Transverse colon (tissue), 4 donors: ENCODE data around the gene SPECC1.

Source experiments
- EP300 ChIP-seq: sonication (generic); formaldehyde crosslinking; IDR thresholded peaks from one replicate; pipeline ENCODE4 v1.6.1; 2017; ENCODE audit warnings: antibody characterized with exemption, low read depth
- POLR2A ChIP-seq: fragments of 450-650 bp; IDR thresholded peaks from one replicate; pipeline ENCODE4 v1.6.1; 2016; ENCODE audit warnings: antibody characterized with exemption, mild to moderate bottlenecking, moderate library complexity
- POLR2AphosphoS5 ChIP-seq, 3 donors: sonication (generic); formaldehyde crosslinking; IDR thresholded peaks; one replicate each; pipeline ENCODE4 v1.6.1; 2016; ENCODE audit warnings: antibody characterized with exemption in 3 of 3
- TF ChIP-seq, protein P1 (sequence below), 5 experiments: fragments of 200-600 bp in 3 of 5; fragments of 450-650 bp in 2 of 5; sonication (generic) in 3 of 5; IDR thresholded peaks; 1 replicate in 2 of 5; 2 replicates in 3 of 5; pipeline ENCODE4 v1.5.1; 2016 to 2017; ENCODE audit warnings: antibody characterized with exemption in 5 of 5, inconsistent platforms in 3 of 5, mild to moderate bottlenecking in 2 of 5, moderate library complexity in 1 of 5

DNA sequence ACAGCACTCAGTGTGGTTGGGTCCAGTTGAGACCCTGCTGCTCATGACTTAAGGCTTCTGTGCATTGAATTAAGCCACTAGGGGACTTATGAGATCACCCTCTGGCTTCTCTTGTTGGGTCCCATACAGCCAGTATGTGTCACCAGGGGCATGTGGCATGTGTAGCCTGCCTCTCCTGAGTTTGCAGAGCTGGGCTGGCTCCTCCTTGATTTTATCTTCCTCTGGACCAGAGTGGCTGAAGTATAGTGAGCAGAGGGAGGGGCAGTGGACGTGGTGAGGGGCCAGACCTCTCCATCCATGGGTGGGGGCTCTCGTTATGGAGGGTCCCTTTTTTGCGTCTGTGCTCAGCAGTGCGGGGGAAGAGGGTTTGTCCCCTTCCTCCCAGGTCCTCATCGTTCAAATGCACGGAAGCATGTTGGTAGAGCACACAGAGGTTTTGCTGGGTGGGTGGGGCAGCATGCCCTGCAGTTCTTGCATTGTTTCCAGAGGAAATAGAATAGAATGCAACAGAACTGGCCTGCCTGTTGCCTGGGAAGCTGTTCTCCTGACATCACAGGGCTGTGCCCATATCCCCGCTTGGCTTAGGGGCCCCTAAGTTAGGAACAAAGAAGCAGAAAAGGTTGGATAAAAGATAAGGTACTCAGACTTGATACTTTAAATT, 77.4 kb downstream of the SPECC1 start:
- TF ChIP-seq, protein P1, sequence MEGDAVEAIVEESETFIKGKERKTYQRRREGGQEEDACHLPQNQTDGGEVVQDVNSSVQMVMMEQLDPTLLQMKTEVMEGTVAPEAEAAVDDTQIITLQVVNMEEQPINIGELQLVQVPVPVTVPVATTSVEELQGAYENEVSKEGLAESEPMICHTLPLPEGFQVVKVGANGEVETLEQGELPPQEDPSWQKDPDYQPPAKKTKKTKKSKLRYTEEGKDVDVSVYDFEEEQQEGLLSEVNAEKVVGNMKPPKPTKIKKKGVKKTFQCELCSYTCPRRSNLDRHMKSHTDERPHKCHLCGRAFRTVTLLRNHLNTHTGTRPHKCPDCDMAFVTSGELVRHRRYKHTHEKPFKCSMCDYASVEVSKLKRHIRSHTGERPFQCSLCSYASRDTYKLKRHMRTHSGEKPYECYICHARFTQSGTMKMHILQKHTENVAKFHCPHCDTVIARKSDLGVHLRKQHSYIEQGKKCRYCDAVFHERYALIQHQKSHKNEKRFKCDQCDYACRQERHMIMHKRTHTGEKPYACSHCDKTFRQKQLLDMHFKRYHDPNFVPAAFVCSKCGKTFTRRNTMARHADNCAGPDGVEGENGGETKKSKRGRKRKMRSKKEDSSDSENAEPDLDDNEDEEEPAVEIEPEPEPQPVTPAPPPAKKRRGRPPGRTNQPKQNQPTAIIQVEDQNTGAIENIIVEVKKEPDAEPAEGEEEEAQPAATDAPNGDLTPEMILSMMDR (IDR thresholded peaks at IDR 0.05), result no peak
- TF ChIP-seq POLR2A, result no peak
- no peak for TF ChIP-seq POLR2AphosphoS5 (IDR thresholded peaks at IDR 0.05)
- no peak for TF ChIP-seq EP300
